SK-N-SH treated with all-trans-retinoic acid at 6 μM for 48 hours (cell line): Measurements from ENCODE around the gene ABI1.

Experiments used
- ATAC-seq: fragments of 200-7000 bp; cut with Tn5 transposase; 3 replicates; pipeline ENCODE4 v1.9.1; 2020; ENCODE audit warnings: mild to moderate bottlenecking, moderate library complexity
- ARNTL ChIP-seq: fragments of 450-650 bp; formaldehyde crosslinking; IDR thresholded peaks from 2 replicates; pipeline ENCODE4 v1.5.0; 2020; ENCODE audit warnings: low read depth, mild to moderate bottlenecking, moderate library complexity, borderline replicate concordance
- BACH2 ChIP-seq: fragments of 250-450 bp; sonication (Bioruptor Pico); IDR thresholded peaks from 2 replicates; pipeline ENCODE4 v1.9.0; 2021; ENCODE audit warnings: mild to moderate bottlenecking, borderline replicate concordance
- CREB5 ChIP-seq: fragments of 250-450 bp; sonication (Bioruptor Pico); IDR thresholded peaks from 2 replicates; pipeline ENCODE4 v1.5.1; 2020; ENCODE audit warnings: low read depth, mild to moderate bottlenecking, moderate library complexity
- CSDC2 ChIP-seq: fragments of 250-450 bp; sonication (Bioruptor Pico); IDR thresholded peaks from 2 replicates; pipeline ENCODE4 v1.5.0; 2020; ENCODE audit warnings: mild to moderate bottlenecking, moderate library complexity
- CSRNP3 ChIP-seq: fragments of 250-450 bp; sonication (Bioruptor Pico); IDR thresholded peaks from 2 replicates; pipeline ENCODE4 v1.5.1; 2021; ENCODE audit warnings: mild to moderate bottlenecking, moderate library complexity
- GLIS3 ChIP-seq: fragments of 250-450 bp; sonication (Bioruptor Pico); IDR thresholded peaks from 2 replicates; pipeline ENCODE4 v1.5.0; 2020; ENCODE audit warnings: mild to moderate bottlenecking, moderate library complexity
- ISL1 ChIP-seq: fragments of 250-450 bp; sonication (Bioruptor Pico); IDR thresholded peaks from 2 replicates; pipeline ENCODE4 v2.1.2; 2022; ENCODE audit warnings: mild to moderate bottlenecking, moderate library complexity
- OSR1 ChIP-seq: fragments of 250-450 bp; sonication (Bioruptor Pico); IDR thresholded peaks from 2 replicates; pipeline ENCODE4 v1.8.0; 2022; ENCODE audit warnings: moderate library complexity, mild to moderate bottlenecking, inconsistent platforms
- PATZ1 ChIP-seq: fragments of 250-450 bp; sonication (Bioruptor Pico); IDR thresholded peaks from 2 replicates; pipeline ENCODE4 v1.8.0; 2020; ENCODE audit warnings: mild to moderate bottlenecking, moderate library complexity, borderline replicate concordance
- POU6F1 ChIP-seq: fragments of 250-450 bp; sonication (Bioruptor Pico); IDR thresholded peaks from 2 replicates; pipeline ENCODE4 v1.8.0; 2021; ENCODE audit warnings: low read depth, mild to moderate bottlenecking, moderate library complexity, borderline replicate concordance
- PPARA ChIP-seq: fragments of 250-450 bp; sonication (Bioruptor Pico); IDR thresholded peaks from 2 replicates; pipeline ENCODE4 v1.5.0; 2020; ENCODE audit warnings: mild to moderate bottlenecking, borderline replicate concordance
- RARB ChIP-seq: fragments of 250-450 bp; sonication (Bioruptor Pico); IDR thresholded peaks from 2 replicates; pipeline ENCODE4 v1.8.0; 2021; ENCODE audit warnings: mild to moderate bottlenecking, moderate library complexity
- SNAI2 ChIP-seq: fragments of 250-450 bp; sonication (Bioruptor Pico); IDR thresholded peaks from 2 replicates; pipeline ENCODE4 v1.5.0; 2020; ENCODE audit warnings: mild to moderate bottlenecking, moderate library complexity
- TOX ChIP-seq: fragments of 250-450 bp; sonication (Bioruptor Pico); IDR thresholded peaks from 2 replicates; pipeline ENCODE4 v1.8.0; 2021; ENCODE audit warnings: mild to moderate bottlenecking, moderate library complexity, borderline replicate concordance
- TSHZ2 ChIP-seq: fragments of 250-450 bp; sonication (Bioruptor Pico); IDR thresholded peaks from 2 replicates; pipeline ENCODE4 v1.5.0; 2020; ENCODE audit warnings: mild to moderate bottlenecking, moderate library complexity
- ZC3H10 ChIP-seq: fragments of 250-450 bp; sonication (Bioruptor Pico); IDR thresholded peaks from 2 replicates; pipeline ENCODE4 v1.5.1; 2021; ENCODE audit warnings: mild to moderate bottlenecking, moderate library complexity
- ZFP30 ChIP-seq: fragments of 450-650 bp; formaldehyde crosslinking; IDR thresholded peaks from 2 replicates; pipeline ENCODE4 v1.5.0; 2022; ENCODE audit warnings: mild to moderate bottlenecking, moderate library complexity
- ZNF565 ChIP-seq: fragments of 450-650 bp; formaldehyde crosslinking; conservative IDR thresholded peaks from 2 replicates; pipeline ENCODE4 v1.5.0; 2020; ENCODE audit warnings: low read depth, mild to moderate bottlenecking, moderate library complexity
- ZNF70 ChIP-seq: fragments of 450-650 bp; formaldehyde crosslinking; IDR thresholded peaks from 2 replicates; pipeline ENCODE4 v1.5.0; 2020; ENCODE audit warnings: mild to moderate bottlenecking, moderate library complexity
- ZNF8 ChIP-seq: fragments of 450-650 bp; formaldehyde crosslinking; IDR thresholded peaks from 2 replicates; pipeline ENCODE4 v1.5.0; 2020; ENCODE audit warnings: mild to moderate bottlenecking, moderate library complexity

The ABI1 gene

GRCh38 chr10:26841733-26842317 is 18.9 kb downstream of the ABI1 start:
- no peak for TF ChIP-seq ZFP30
- TF ChIP-seq ZNF565 (CRISPR knock-in tag) = no peak
- TF ChIP-seq TSHZ2 (CRISPR knock-in tag) = no peak
- TF ChIP-seq GLIS3 = no peak
- TF ChIP-seq ARNTL (CRISPR knock-in tag) = no peak
- no peak for TF ChIP-seq ZNF70 (CRISPR knock-in tag)
- no peak for TF ChIP-seq CSDC2 (CRISPR knock-in tag)
- no peak for TF ChIP-seq ISL1
- TF ChIP-seq CREB5 (CRISPR knock-in tag) = no peak
- no peak for TF ChIP-seq PATZ1
- no peak for TF ChIP-seq SNAI2
- no peak for TF ChIP-seq ZC3H10
- TF ChIP-seq BACH2 (CRISPR knock-in tag) = no peak
- ATAC-seq = no peak

GRCh38 chr10:26840938-26841732 is 19.6 kb downstream of the ABI1 start:
- TF ChIP-seq GLIS3 = no peak
- no peak for TF ChIP-seq ZNF8 (CRISPR knock-in tag)
- no peak for TF ChIP-seq ZFP30
- no peak for TF ChIP-seq ZC3H10
- TF ChIP-seq ZNF70 (CRISPR knock-in tag) = no peak
- TF ChIP-seq TSHZ2 (CRISPR knock-in tag) = no peak
- TF ChIP-seq BACH2 (CRISPR knock-in tag) = no peak
- TF ChIP-seq CSDC2 (CRISPR knock-in tag) = no peak
- TF ChIP-seq ARNTL (CRISPR knock-in tag) = no peak
- TF ChIP-seq ISL1 = no peak
- no peak for TF ChIP-seq CSRNP3
- no peak for TF ChIP-seq PATZ1
- TF ChIP-seq PPARA (CRISPR knock-in tag) = no peak
- no peak for TF ChIP-seq POU6F1 (CRISPR knock-in tag)
- TF ChIP-seq CREB5 (CRISPR knock-in tag) = no peak
- no peak for TF ChIP-seq TOX (CRISPR knock-in tag)
- TF ChIP-seq OSR1 (CRISPR knock-in tag) = no peak
- TF ChIP-seq ZNF565 (CRISPR knock-in tag) = no peak
- TF ChIP-seq RARB = no peak
- ATAC-seq = no peak
